Activated T-cell treated with anti-CD3 and anti-CD28 coated beads, Interleukin-2, amount 50 U/mL, for 24 hours (primary cell): Measurements from ENCODE around the gene LSM2.

Source experiments
- DNase-seq: peaks from one replicate; pipeline ENCODE4 v3.0.0-alpha.2; 2020
- H3K27ac Mint-ChIP-seq: 2 replicates; pipeline ENCODE4 v1.8.0; 2020; ENCODE audit warnings: mild to moderate bottlenecking, mixed read lengths
- H3K27me3 Mint-ChIP-seq: 2 replicates; pipeline ENCODE4 v1.8.0; 2020; ENCODE audit warnings: mixed read lengths
- H3K36me3 Mint-ChIP-seq: 2 replicates; pipeline ENCODE4 v1.8.0; 2020; ENCODE audit warnings: low read depth, mixed read lengths
- H3K4me1 Mint-ChIP-seq: 2 replicates; pipeline ENCODE4 v1.8.0; 2020; ENCODE audit warnings: low read depth, mixed read lengths
- H3K4me3 Mint-ChIP-seq: 2 replicates; pipeline ENCODE4 v1.8.0; 2020; ENCODE audit warnings: mild to moderate bottlenecking, moderate library complexity, mixed read lengths
- H3K9me3 Mint-ChIP-seq: 2 replicates; pipeline ENCODE4 v1.8.0; 2020; ENCODE audit warnings: mixed read lengths

The LSM2 gene

GRCh38 chr6:31765910-31766794 lies 40.6 kb downstream of the LSM2 start:
- Mint-ChIP-seq H3K27me3 (no peaks in the 10 kb centered on the region), H3K36me3 (peaks cover 34% of the 10 kb centered on the region), H3K4me1 (peaks cover 7% of the 10 kb centered on the region), H3K4me3 (no peak overlapping the region), H3K9me3 (peaks cover under 1% of the 10 kb centered on the region), H3K27ac (peak overlapping the region; percentile 20)
- DNase-seq: no peak

GRCh38 chr6:31765559-31765909 lies 41.2 kb downstream of the LSM2 start:
- Mint-ChIP-seq H3K36me3 (peaks cover 40% of the 10 kb centered on the region), H3K4me1 (peaks cover 5% of the 10 kb centered on the region), H3K4me3 (no peak overlapping the region), H3K27ac (no peak overlapping the region), H3K9me3 (no peaks in the 10 kb centered on the region), H3K27me3 (no peaks in the 10 kb centered on the region)
- no peak for DNase-seq

- H3K36me3 Mint-ChIP-seq: peaks cover 53% of the 10 kb centered on the region
- no peaks in the 10 kb centered on the region for H3K9me3 Mint-ChIP-seq
- no peaks in the 10 kb centered on the region for H3K4me1 Mint-ChIP-seq
- H3K4me3 Mint-ChIP-seq: no peak overlapping the region
- no peak overlapping the region for H3K27ac Mint-ChIP-seq
- DNase-seq: no peak
- no peaks in the 10 kb centered on the region for H3K27me3 Mint-ChIP-seq
Measured at GRCh38 chr6:31764198-31764597, 42.6 kb downstream of the LSM2 start.

GRCh38 chr6:31763619-31763940 lies 43.2 kb downstream of the LSM2 start:
- H3K9me3 Mint-ChIP-seq: no peaks in the 10 kb centered on the region
- H3K27me3 Mint-ChIP-seq: no peaks in the 10 kb centered on the region
- peaks cover 1% of the 10 kb centered on the region for H3K4me1 Mint-ChIP-seq
- no peak overlapping the region for H3K4me3 Mint-ChIP-seq
- H3K36me3 Mint-ChIP-seq: peaks cover 59% of the 10 kb centered on the region
- peak overlapping the region; percentile 7 for H3K27ac Mint-ChIP-seq
- DNase-seq: no peak

- Mint-ChIP-seq H3K27ac (peak overlapping the region; percentile 7), H3K9me3 (no peaks in the 10 kb centered on the region), H3K4me1 (peaks cover 1% of the 10 kb centered on the region), H3K27me3 (no peaks in the 10 kb centered on the region), H3K4me3 (no peak overlapping the region), H3K36me3 (peaks cover 65% of the 10 kb centered on the region)
- no peak for DNase-seq
Measured at GRCh38 chr6:31762878-31763618, 43.7 kb downstream of the LSM2 start.

GRCh38 chr6:31762356-31762755 lies 44.4 kb downstream of the LSM2 start, which contains the start of gene SAPCD1:
TSS of gene SAPCD1 (plus strand) at chr6:31762656. CDS start at chr6:31763055, 399 bp downstream.
- H3K27ac Mint-ChIP-seq: peak within 1 kb of the TSS; percentile 7
- peaks cover 67% of the 10 kb centered on the region for H3K36me3 Mint-ChIP-seq
- no peaks in the 10 kb centered on the region for H3K9me3 Mint-ChIP-seq
- DNase-seq: no peak
- no peak within 1 kb of the TSS for H3K4me3 Mint-ChIP-seq
- no peaks in the 10 kb centered on the region for H3K27me3 Mint-ChIP-seq
- H3K4me1 Mint-ChIP-seq: peaks cover 1% of the 10 kb centered on the region

GRCh38 chr6:31761343-31761742 lies 45.4 kb downstream of the LSM2 start:
- H3K9me3 Mint-ChIP-seq: no peaks in the 10 kb centered on the region
- no peak for DNase-seq
- H3K4me3 Mint-ChIP-seq: no peak overlapping the region
- H3K36me3 Mint-ChIP-seq: peaks cover 67% of the 10 kb centered on the region
- H3K27ac Mint-ChIP-seq: no peak overlapping the region
- no peaks in the 10 kb centered on the region for H3K27me3 Mint-ChIP-seq
- H3K4me1 Mint-ChIP-seq: peaks cover 1% of the 10 kb centered on the region

GRCh38 chr6:31760790-31761189 lies 46.0 kb downstream of the LSM2 start:
- Mint-ChIP-seq H3K4me1 (peaks cover 1% of the 10 kb centered on the region), H3K27me3 (no peaks in the 10 kb centered on the region), H3K36me3 (peaks cover 67% of the 10 kb centered on the region), H3K4me3 (no peak overlapping the region), H3K9me3 (no peaks in the 10 kb centered on the region), H3K27ac (no peak overlapping the region)
- DNase-seq: no peak

GRCh38 chr6:31758281-31758680 lies 48.5 kb downstream of the LSM2 start:
- Mint-ChIP-seq H3K4me1 (peaks cover 1% of the 10 kb centered on the region), H3K4me3 (no peak overlapping the region), H3K36me3 (peaks cover 55% of the 10 kb centered on the region), H3K27me3 (no peaks in the 10 kb centered on the region), H3K27ac (no peak overlapping the region), H3K9me3 (no peaks in the 10 kb centered on the region)
- no peak for DNase-seq

GRCh38 chr6:31752739-31753319 lies 53.9 kb downstream of the LSM2 start:
- no peaks in the 10 kb centered on the region for H3K9me3 Mint-ChIP-seq
- H3K36me3 Mint-ChIP-seq: peaks cover 33% of the 10 kb centered on the region
- peaks cover 1% of the 10 kb centered on the region for H3K4me1 Mint-ChIP-seq
- no peak overlapping the region for H3K4me3 Mint-ChIP-seq
- H3K27ac Mint-ChIP-seq: no peak overlapping the region
- H3K27me3 Mint-ChIP-seq: no peaks in the 10 kb centered on the region
- no peak for DNase-seq

- Mint-ChIP-seq H3K4me3 (no peak overlapping the region), H3K27me3 (no peaks in the 10 kb centered on the region), H3K36me3 (peaks cover 53% of the 10 kb centered on the region), H3K27ac (no peak overlapping the region), H3K9me3 (no peaks in the 10 kb centered on the region), H3K4me1 (peaks cover 1% of the 10 kb centered on the region)
- no peak for DNase-seq
Measured at GRCh38 chr6:31750411-31751022, 56.2 kb downstream of the LSM2 start.

- Mint-ChIP-seq H3K36me3 (peaks cover 61% of the 10 kb centered on the region), H3K4me1 (peaks cover 1% of the 10 kb centered on the region), H3K27me3 (no peaks in the 10 kb centered on the region), H3K9me3 (no peaks in the 10 kb centered on the region), H3K4me3 (no peak overlapping the region), H3K27ac (no peak overlapping the region)
- no peak for DNase-seq
Measured at GRCh38 chr6:31749301-31750036, 57.3 kb downstream of the LSM2 start.
